ENCODE measurements around the gene AHR. TPM values are rescaled to one million over a fixed set of nuclear protein-coding genes. Genes with fewer than 3 reads are reported as not detected.
A peak's percentile ranks its signal among the peaks of the same experiment; 100 is the strongest.

Gene AHR
- total and polyA plus RNA-seq, 4 donors = 22.8 to 413 (median 67.5) TPM

DNA sequence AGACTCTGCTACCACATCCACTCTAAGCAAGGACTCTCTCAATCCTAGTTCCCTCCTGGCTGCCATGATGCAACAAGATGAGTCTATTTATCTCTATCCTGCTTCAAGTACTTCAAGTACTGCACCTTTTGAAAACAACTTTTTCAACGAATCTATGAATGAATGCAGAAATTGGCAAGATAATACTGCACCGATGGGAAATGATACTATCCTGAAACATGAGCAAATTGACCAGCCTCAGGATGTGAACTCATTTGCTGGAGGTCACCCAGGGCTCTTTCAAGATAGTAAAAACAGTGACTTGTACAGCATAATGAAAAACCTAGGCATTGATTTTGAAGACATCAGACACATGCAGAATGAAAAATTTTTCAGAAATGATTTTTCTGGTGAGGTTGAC lies 40.7 kb downstream of the AHR start:
- H3K27ac ChIP-seq (ENCODE audit: low read depth in 1 of 2, low read length in 1 of 2) = no peak overlapping the region
- no peaks in the 10 kb centered on the region for H3K9me3 ChIP-seq (ENCODE audit: control insufficient read depth in 4 of 4, insufficient read depth in 3 of 4, low read length in 3 of 4)
- TF ChIP-seq, protein P1, sequence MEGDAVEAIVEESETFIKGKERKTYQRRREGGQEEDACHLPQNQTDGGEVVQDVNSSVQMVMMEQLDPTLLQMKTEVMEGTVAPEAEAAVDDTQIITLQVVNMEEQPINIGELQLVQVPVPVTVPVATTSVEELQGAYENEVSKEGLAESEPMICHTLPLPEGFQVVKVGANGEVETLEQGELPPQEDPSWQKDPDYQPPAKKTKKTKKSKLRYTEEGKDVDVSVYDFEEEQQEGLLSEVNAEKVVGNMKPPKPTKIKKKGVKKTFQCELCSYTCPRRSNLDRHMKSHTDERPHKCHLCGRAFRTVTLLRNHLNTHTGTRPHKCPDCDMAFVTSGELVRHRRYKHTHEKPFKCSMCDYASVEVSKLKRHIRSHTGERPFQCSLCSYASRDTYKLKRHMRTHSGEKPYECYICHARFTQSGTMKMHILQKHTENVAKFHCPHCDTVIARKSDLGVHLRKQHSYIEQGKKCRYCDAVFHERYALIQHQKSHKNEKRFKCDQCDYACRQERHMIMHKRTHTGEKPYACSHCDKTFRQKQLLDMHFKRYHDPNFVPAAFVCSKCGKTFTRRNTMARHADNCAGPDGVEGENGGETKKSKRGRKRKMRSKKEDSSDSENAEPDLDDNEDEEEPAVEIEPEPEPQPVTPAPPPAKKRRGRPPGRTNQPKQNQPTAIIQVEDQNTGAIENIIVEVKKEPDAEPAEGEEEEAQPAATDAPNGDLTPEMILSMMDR (IDR thresholded peaks at IDR 0.05; ENCODE audit: control extremely low read depth, extremely low read depth) = no peak
- no peaks in the 10 kb centered on the region for H3K27me3 ChIP-seq (ENCODE audit: control insufficient read depth in 3 of 3, insufficient read depth in 3 of 3, low read length in 2 of 3)
- 61 to 73% methylated on average over 2 of the region's 2 CpGs for WGBS, 2 donors
- H3K4me3 ChIP-seq = no peak overlapping the region
- H3K4me1 ChIP-seq (ENCODE audit: control insufficient read depth in 5 of 5, insufficient read depth in 5 of 5, low read length in 5 of 5) = peaks cover 0 to 14% (median 2%) of the 10 kb centered on the region in 5 donors
- DNase-seq = no peak
- no peak for ATAC-seq (ENCODE audit: insufficient read depth, low FRiP score)
- peaks cover 2 to 15% (median 9%) of the 10 kb centered on the region in 4 donors for H3K36me3 ChIP-seq (ENCODE audit: control insufficient read depth in 4 of 4, insufficient read depth in 4 of 4, low read length in 4 of 4)
- H3K9ac ChIP-seq (ENCODE audit: insufficient read depth in 1 of 2, low read length in 2 of 2) = no peak overlapping the region

DNA sequence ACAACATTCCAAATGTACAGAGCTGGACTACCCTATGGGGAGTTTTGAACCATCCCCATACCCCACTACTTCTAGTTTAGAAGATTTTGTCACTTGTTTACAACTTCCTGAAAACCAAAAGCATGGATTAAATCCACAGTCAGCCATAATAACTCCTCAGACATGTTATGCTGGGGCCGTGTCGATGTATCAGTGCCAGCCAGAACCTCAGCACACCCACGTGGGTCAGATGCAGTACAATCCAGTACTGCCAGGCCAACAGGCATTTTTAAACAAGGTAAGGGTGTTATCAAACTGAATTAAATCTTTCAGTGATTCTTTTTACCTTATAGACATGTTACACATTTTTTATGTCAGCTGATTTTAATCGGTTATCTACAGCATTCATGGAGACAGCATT lies 41.5 kb downstream of the AHR start:
- H3K9ac ChIP-seq (ENCODE audit: insufficient read depth in 1 of 2, low read length in 2 of 2) = no peak overlapping the region
- H3K9me3 ChIP-seq (ENCODE audit: control insufficient read depth in 4 of 4, insufficient read depth in 3 of 4, low read length in 3 of 4) = no peaks in the 10 kb centered on the region
- TF ChIP-seq, protein P1 (IDR thresholded peaks at IDR 0.05; ENCODE audit: control extremely low read depth, extremely low read depth) = no peak
- WGBS, 2 donors = 76 to 84% methylated on average over 4 of the region's 4 CpGs
- peak overlapping the region in 1 of 2 donors; percentile 21 for H3K27ac ChIP-seq (ENCODE audit: low read depth in 1 of 2, low read length in 1 of 2)
- H3K4me3 ChIP-seq = no peak overlapping the region
- no peak for DNase-seq
- no peak for ATAC-seq (ENCODE audit: insufficient read depth, low FRiP score)
- H3K27me3 ChIP-seq (ENCODE audit: control insufficient read depth in 3 of 3, insufficient read depth in 3 of 3, low read length in 2 of 3) = no peaks in the 10 kb centered on the region
- peaks cover 2 to 15% (median 9%) of the 10 kb centered on the region in 4 donors for H3K36me3 ChIP-seq (ENCODE audit: control insufficient read depth in 4 of 4, insufficient read depth in 4 of 4, low read length in 4 of 4)
- peaks cover 0 to 14% (median 2%) of the 10 kb centered on the region in 5 donors for H3K4me1 ChIP-seq (ENCODE audit: control insufficient read depth in 5 of 5, insufficient read depth in 5 of 5, low read length in 5 of 5)

DNA sequence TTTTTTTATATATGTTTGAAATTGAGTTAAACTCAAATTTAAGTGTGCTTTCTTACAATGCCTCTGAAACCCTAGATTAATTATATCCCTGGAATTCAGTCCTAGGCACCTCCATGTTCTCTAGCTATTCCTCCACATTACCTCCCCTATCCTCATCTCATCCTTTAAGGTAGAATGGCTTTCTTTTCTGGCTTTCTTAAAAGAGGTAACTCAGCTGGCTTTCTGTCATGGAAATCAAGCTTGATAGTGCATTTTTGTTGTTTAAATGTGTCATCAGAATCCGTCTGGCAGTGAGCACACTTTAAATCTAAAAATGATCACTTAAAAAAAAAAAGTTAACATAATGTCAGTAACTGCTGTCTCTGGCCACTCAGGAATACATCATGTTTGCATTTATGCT lies 42.2 kb downstream of the AHR start:
- DNase-seq = no peak
- peaks cover 0 to 14% (median 2%) of the 10 kb centered on the region in 5 donors for H3K4me1 ChIP-seq (ENCODE audit: control insufficient read depth in 5 of 5, insufficient read depth in 5 of 5, low read length in 5 of 5)
- no peaks in the 10 kb centered on the region for H3K27me3 ChIP-seq (ENCODE audit: control insufficient read depth in 3 of 3, insufficient read depth in 3 of 3, low read length in 2 of 3)
- no peak overlapping the region for H3K27ac ChIP-seq (ENCODE audit: low read depth in 1 of 2, low read length in 1 of 2)
- 51 to 64% methylated on average over 1 of the region's 1 CpG for WGBS, 2 donors
- no peaks in the 10 kb centered on the region for H3K9me3 ChIP-seq (ENCODE audit: control insufficient read depth in 4 of 4, insufficient read depth in 3 of 4, low read length in 3 of 4)
- TF ChIP-seq, protein P1 (IDR thresholded peaks at IDR 0.05; ENCODE audit: control extremely low read depth, extremely low read depth) = no peak
- ATAC-seq (ENCODE audit: insufficient read depth, low FRiP score) = no peak
- H3K4me3 ChIP-seq = no peak overlapping the region
- H3K36me3 ChIP-seq (ENCODE audit: control insufficient read depth in 4 of 4, insufficient read depth in 4 of 4, low read length in 4 of 4) = peaks cover 0 to 15% (median 9%) of the 10 kb centered on the region in 4 donors
- H3K9ac ChIP-seq (ENCODE audit: insufficient read depth in 1 of 2, low read length in 2 of 2) = no peak overlapping the region

DNA sequence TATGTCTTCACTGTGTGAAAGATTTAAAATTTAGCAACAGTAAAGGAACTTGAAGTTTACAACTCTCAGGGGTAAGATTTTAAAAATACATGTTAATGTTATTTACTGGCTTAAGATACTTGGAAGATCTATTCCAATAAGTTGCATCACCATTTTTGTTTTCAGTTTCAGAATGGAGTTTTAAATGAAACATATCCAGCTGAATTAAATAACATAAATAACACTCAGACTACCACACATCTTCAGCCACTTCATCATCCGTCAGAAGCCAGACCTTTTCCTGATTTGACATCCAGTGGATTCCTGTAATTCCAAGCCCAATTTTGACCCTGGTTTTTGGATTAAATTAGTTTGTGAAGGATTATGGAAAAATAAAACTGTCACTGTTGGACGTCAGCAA lies 44.3 kb downstream of the AHR start:
- DNase-seq (peak in 1 of 3 donors; percentile 35), ATAC-seq (ENCODE audit: insufficient read depth, low FRiP score) (no peak)
- WGBS, 2 donors = 55 to 71% methylated on average over 2 of the region's 2 CpGs
- TF ChIP-seq, protein P1 (IDR thresholded peaks at IDR 0.05; ENCODE audit: control extremely low read depth, extremely low read depth) = no peak
- Histone ChIP-seq H3K9me3 (ENCODE audit: control insufficient read depth in 4 of 4, insufficient read depth in 3 of 4, low read length in 3 of 4) (no peaks in the 10 kb centered on the region), H3K4me3 (no peak overlapping the region), H3K4me1 (ENCODE audit: control insufficient read depth in 5 of 5, insufficient read depth in 5 of 5, low read length in 5 of 5) (peaks cover 0 to 17% (median 2%) of the 10 kb centered on the region in 5 donors), H3K27ac (ENCODE audit: low read depth in 1 of 2, low read length in 1 of 2) (no peak overlapping the region), H3K36me3 (ENCODE audit: control insufficient read depth in 4 of 4, insufficient read depth in 4 of 4, low read length in 4 of 4) (peaks cover 0 to 15% (median 9%) of the 10 kb centered on the region in 4 donors), H3K9ac (ENCODE audit: insufficient read depth in 1 of 2, low read length in 2 of 2) (no peak overlapping the region), H3K27me3 (ENCODE audit: control insufficient read depth in 3 of 3, insufficient read depth in 3 of 3, low read length in 2 of 3) (no peaks in the 10 kb centered on the region)

All from lung (tissue), 12 donors.